Stimulated activated CD4-positive, alpha-beta T cell treated with anti-CD3 and anti-CD28 coated beads, Interleukin-2, amount 100 ng/mL, for 4 hours (primary cell): Measurements from ENCODE around the gene WDR45B.

ENCODE experiments used
- DNase-seq: peaks from one replicate; pipeline ENCODE4 v3.0.0-alpha.2; 2020; ENCODE audit warnings: low read depth

WDR45B gene

DNA sequence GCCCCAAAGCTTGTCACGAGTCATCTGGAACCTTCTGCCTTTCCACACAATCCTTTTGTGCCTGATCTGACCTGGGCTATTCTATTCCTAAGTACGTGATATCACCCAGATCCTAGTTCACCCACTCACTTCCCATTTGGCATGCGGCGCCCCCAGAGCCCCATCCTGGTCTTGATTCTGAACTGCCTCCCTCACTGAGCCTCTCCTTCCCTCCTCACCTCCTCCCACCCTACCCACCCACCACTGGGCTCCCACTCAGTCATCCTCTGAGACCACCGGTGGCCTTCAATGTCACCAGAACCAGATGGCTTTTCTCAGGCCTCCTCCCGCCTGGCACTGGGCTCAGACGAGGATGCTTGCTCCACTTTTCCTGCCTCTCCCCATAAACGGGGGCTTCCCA is 18.5 kb downstream of the WDR45B start:
- no peak for DNase-seq

DNA sequence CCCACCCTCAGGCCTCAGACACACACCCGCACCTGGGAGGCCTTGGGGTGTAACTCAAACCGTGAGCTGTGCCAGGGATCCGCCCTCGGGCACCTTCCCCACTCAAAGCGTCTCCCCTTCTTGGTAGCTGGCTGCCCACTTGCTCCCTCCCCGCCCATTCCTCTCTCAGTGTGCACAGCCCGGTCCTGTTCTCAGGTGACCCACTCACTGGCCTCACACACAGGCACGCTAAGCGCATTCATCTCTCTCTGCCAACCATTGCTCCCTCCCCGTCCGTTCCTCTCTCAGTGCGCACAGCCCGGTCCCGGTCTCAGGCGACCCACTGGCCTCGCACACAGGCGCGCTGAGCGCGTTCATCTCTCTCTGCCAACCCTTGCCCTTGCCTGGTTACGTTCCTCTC is 20.8 kb downstream of the WDR45B start:
- no peak for DNase-seq

- DNase-seq, result no peak
Observed at GRCh38 chr17:82623707-82624106, 24.5 kb downstream of the WDR45B start.

DNA sequence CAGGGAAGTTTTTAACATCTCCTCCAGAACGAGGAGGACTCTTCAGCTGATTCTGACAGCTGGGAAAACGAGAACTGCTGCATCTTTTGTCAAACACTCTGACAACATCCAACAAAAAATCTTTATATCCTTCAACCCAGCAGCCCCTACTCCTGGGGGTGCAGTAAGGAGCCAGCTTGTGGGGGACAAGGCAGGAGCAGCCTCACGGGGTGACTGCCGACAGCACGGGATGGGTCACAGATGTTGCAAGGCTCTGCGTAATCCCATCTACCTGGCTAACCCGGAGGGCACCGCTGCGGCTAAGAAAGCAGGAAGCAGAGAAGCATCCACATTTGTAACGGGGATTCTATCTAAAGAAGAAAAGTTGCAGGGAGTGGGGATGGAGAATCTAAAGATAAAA is 28.6 kb downstream of the WDR45B start:
- DNase-seq, result no peak

- DNase-seq, result no peak
Observed at GRCh38 chr17:82619211-82619610, 29.0 kb downstream of the WDR45B start.

- DNase-seq, result no peak
Observed at GRCh38 chr17:82616021-82616711, 32.1 kb downstream of the WDR45B start.

- no peak for DNase-seq
Observed at GRCh38 chr17:82615084-82616020, 32.9 kb downstream of the WDR45B start.

DNA sequence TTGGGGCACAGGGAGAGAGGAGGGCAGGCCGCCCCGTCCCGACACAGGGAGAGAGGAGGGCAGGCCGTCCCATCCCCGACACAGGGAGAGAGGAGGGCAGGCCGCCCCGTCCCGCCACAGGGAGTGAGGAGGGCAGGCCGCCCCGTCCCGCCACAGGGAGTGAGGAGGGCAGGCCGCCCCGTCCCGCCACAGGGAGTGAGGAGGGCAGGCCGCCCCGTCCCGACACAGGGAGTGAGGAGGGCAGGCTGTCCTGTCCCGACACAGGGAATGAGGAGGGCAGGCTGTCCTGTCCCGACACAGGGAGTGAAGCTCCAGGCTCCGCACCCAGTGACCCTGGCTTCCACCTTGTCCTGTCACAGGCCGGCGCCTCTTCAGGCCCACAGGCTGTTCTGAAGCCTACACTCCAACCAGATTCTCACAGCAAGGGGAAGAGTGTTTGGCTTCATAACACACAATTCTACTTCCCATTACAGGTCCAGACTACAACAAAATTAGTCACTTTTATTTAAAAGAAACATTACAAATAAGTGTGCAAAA is 34.1 kb downstream of the WDR45B start:
- no peak for DNase-seq

GRCh38 chr17:82613283-82614094 is 34.8 kb downstream of the WDR45B start:
- no peak for DNase-seq

DNA sequence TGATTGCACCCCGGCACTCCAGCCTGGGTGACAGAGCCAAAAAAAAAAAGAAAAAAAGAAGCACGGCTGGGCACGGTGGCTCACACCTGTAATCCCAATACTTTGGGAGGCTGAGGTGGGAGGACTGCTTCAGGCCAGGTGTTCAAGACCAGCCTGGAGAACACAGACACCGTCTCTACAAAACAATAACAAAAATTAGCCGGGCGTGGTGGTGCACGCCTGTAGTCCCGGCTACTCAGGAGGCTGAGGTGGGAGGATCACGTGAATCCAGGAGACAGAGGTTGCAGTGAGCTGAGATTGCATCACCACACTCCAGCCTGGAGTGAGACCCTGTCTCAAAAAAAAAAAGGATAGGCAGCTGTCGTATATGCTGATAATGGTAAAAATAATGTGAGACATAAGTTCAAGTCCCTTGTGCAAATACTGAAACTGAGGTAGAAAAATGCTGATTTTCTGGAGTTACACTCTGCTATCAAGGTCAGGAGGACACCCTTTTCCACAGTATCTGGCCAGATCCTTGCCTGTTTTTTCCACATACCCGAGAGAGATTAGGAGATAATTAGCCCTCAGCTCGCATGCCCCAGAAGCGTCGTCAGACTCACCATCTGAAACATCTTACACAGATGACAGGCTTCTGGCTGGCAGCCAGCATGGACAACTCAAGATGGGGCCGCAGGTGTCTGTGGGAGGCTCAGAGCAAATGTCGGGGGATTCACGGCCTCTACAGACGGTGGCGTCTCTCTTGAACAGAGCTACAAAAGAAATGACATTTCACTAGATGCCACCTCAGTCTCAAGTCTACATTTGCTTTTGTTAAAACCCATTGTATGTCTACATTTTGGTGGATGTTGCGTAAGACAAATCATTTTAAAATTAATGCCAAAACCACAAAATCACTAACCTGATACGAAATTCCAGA is 36.8 kb downstream of the WDR45B start:
- no peak for DNase-seq

DNA sequence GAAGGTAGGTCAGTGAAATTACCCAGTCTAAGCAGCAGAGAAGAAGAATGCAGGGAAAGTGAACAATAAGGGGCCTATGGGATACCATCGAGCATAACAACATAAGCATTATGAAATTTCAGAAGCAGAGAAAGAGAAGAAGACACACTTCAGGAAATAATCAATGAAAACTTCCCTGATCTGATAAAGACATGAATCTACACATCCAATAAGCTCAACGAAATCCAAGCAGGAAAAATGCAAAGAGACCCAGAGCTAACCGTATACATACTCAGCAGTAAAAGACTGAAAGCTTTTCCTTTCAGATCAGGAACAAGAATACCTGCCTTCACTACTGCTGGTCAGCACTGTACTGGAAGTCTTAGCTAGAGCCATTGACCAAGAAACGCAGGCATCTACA is 38.6 kb downstream of the WDR45B start:
- DNase-seq, result no peak

DNA sequence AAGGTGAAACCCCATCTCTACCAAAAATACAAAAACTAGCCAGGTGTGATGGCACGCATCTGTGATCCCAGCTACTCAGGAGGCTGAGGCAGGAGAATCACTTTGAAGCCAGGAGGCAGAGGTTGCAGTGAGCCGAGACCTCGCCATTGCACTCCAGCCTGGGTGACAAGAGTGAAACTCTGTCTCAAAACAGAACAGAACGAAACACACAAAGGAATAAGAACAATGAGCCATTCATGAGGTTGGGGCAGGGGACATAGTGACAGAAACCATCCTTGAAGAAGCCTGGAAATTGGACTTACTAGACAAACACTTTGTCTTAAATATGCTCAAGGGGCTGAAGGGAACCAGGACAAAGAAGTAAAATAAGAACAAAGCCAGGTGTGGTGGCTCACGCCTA is 39.4 kb downstream of the WDR45B start:
- DNase-seq, result no peak

DNA sequence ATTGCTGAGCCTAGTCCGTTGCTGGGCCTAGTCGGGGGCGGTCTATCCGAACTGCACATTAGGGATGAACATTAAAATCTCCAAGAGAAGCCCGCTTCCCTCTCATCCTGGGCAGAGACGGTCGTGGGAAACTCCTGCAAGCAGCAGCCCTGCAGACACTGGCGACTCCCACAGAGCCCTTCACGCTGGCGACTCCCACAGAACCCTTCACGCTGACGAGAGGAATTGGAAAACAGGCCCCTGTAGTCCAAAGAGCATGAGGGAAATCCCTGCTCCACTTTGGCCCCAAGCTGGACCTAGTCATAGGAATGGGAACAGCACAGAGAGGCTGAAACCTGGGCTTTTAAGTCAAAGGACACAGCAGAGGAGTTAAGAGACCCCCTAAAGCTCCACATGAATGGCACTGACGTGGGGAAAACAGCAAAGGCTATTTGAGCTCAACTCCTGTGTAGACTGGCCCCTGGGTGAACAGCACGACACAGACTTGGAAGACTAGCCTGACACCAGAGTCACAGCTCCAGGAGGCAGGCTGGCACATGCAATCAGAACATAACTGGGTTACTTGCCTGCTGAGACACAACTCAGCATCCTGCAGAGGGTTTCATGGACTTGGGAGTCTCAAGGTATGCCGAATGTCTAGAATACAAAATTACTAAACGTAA is 42.2 kb downstream of the WDR45B start:
- DNase-seq, result no peak

GRCh38 chr17:82604532-82604931 is 43.7 kb downstream of the WDR45B start:
- DNase-seq, result no peak

DNA sequence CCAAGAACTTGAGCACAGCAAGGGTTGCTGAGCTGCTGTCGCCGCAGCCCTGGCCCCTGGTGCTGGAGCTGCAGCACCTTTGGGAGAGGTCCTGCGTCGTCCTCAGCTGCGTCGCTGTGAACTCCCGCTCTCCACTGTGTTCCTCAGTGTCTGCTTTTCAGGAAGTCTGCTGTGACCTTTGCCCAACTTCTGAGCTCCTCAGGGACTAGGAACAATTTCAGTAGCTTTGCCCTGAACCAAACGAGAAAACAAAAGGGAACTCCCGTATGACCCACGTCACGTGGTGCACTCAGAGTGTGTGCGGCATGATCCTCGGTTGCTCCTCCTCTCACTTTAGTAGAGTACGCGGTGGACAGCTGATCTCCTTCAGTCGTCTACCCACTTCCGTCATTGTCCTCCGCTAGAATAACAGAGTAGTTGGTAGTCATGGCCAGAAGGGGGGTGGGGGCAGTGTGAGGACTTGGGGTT is 44.2 kb downstream of the WDR45B start:
- no peak for DNase-seq

- no peak for DNase-seq
Observed at GRCh38 chr17:82602986-82603710, 45.1 kb downstream of the WDR45B start.

GRCh38 chr17:82602487-82602886 is 45.8 kb downstream of the WDR45B start:
- no peak for DNase-seq

DNA sequence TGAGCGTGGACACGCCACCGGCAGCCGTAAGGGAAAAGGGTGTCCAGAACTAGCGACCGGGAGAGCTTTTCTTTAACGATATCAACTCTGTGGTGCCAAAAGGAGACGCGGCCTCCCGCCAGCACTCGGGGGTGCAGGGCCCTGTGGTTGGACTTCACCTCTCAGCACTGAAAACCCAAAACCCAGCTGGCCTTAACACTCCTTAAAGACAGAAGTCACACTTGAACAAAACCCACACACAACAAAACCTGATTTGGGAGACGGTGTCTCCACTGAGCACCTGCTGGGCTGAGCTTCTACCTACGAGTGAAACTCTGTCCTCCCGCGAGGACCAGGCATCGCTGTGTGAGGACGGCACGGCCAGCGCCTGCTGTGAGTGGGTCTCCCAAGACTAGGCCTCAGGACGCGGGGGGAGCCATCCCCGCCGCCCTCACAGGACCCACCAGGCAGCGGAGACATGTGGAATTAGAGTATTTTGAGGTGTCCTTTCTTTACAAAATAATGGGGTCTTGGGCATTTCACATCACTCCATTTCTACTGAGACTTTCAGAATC is 46.7 kb downstream of the WDR45B start:
- no peak for DNase-seq

DNA sequence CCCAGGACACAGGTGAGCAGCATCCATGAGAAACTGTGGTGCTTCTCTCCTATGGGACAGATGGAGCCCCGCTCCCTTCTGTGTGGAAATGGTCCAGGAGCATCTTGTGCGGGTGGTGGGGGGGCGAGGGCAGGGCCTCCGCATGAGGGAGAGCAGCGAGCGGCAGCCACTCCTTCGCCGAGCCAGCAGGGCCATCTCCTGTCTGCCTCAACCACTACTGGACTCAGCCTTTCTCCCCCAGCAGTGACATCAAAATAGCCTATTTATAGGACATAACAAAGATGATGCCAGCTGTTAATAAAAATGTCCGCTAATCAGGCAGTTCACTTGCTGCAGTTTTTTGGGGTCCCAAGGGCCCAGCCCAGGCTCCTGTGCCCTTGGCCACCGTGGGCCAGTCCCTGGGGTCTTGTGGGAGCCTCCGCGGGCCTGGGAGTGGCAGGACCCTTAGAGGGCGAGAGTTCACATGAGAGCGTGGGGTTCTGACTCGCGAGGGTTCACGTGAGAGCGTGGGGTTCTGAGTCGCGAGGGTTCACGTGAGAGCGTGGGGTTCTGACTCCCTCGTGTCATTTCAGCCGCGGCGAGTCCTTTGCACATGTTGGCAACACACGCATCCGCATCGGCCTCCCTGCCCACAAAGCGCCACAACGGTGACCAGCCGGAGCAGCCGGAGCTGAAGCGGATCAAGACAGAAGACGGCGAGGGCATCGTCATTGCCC is 47.4 kb downstream of the WDR45B start:
- DNase-seq, result no peak
